NT2/D1 (cell line): ENCODE data around the gene SUB1.

ENCODE experiments used
- DNase-seq: peaks from one replicate; pipeline ENCODE4 v3.0.0-alpha.2; 2011; ENCODE audit warnings: low read depth, low spot score
- H3K27me3 ChIP-seq: 2 replicates; pipeline ENCODE4 v1.6.0; 2011; ENCODE audit warnings: mild to moderate bottlenecking; ENCODE audit not compliant: insufficient read length, insufficient read depth
- H3K36me3 ChIP-seq: 2 replicates; pipeline ENCODE4 v1.6.1; 2011; ENCODE audit warnings: mild to moderate bottlenecking, low read length, mixed read lengths; ENCODE audit not compliant: insufficient read depth, insufficient read length
- H3K4me1 ChIP-seq: 2 replicates; pipeline ENCODE4 v1.5.1; 2011; ENCODE audit not compliant: insufficient read depth, insufficient read length
- H3K4me3 ChIP-seq: 2 replicates; pipeline ENCODE4 v1.5.1; 2011; ENCODE audit warnings: low read depth; ENCODE audit not compliant: insufficient read length
- H3K9ac ChIP-seq: 2 replicates; pipeline ENCODE4 v1.6.0; 2011; ENCODE audit warnings: low read depth; ENCODE audit not compliant: insufficient read length
- H3K9me3 ChIP-seq: 2 replicates; pipeline ENCODE4 v1.5.1; 2011; ENCODE audit warnings: mild to moderate bottlenecking, low read length; ENCODE audit not compliant: insufficient read depth
- SUZ12 ChIP-seq: IDR thresholded peaks from 2 replicates; pipeline ENCODE4 v1.6.1; 2011; ENCODE audit not compliant: insufficient read length, insufficient read depth; ENCODE audit errors: extremely low read depth
- YY1 ChIP-seq: IDR thresholded peaks from 2 replicates; pipeline ENCODE4 v1.6.1; 2011; ENCODE audit not compliant: insufficient read length, insufficient read depth
- ZNF274 ChIP-seq: IDR thresholded peaks from 2 replicates; pipeline ENCODE4 v1.6.1; 2011; ENCODE audit warnings: mild to moderate bottlenecking, low read depth, low read length

Gene SUB1

DNA sequence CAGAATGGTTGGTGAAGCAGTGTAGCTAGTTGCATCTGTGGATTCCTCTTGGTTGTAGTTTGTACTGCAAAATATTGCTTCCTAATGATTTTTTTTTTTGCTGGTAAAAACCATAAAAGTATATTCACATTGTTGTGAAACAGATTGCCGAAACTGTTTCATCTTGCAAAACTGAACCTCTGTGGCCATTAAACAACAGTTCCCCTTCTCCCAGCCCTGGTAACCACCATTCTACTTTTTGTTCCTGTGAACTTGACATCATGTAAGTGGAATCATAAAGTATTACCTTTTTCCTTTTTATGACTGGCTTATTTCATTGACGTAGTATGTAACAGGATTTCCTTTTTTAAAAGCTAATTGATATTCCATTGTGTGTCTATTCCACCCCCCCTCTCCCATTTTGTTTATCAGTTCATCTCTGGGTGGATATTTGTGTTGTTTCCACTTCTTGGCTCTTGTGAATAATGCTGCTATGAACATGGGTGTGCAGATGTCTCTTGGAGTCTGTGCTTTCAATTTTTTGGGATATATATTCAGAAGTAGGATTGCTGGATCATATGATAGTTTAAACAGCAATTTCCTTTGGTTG, 11.8 kb downstream of the SUB1 start:
- H3K9me3 ChIP-seq = no peaks in the 10 kb centered on the region
- no peak for DNase-seq
- H3K4me1 ChIP-seq = no peaks in the 10 kb centered on the region
- H3K27me3 ChIP-seq = no peaks in the 10 kb centered on the region
- no peak overlapping the region for H3K4me3 ChIP-seq
- peaks cover 72% of the 10 kb centered on the region for H3K36me3 ChIP-seq
- H3K9ac ChIP-seq = no peak overlapping the region
- TF ChIP-seq YY1 (no peak), SUZ12 (no peak), ZNF274 (no peak)

DNA sequence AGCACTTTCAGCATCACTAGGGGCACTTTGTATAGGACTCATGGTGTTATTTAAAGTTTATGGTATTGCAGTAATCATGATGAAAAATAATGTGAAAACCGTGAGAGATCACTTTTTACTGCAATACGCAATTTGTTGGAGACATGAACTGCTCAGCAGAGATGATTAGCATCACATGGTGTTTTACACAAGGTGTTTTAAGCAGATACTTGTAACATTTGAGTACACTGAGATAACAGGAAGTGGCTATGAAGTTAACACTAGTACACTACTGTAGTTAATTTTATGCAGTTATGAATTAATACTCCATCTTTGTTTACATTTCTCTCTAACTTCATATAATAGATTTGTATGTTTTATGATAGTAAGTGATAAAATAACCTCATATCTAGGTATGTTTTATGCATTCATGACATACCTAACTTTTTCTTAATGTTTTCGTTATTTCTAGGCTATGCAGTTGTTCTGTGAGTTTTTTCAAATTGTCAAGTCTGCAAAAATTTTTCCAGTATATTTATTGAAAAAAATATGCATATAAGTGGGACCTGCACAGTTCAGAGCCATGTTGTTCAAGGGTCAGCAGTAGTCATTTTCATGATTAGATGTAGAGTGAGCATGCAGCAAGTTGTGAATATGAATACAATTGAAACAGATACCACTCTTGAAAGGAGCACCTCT, 13.0 kb downstream of the SUB1 start:
- H3K4me1 ChIP-seq = no peaks in the 10 kb centered on the region

DNA sequence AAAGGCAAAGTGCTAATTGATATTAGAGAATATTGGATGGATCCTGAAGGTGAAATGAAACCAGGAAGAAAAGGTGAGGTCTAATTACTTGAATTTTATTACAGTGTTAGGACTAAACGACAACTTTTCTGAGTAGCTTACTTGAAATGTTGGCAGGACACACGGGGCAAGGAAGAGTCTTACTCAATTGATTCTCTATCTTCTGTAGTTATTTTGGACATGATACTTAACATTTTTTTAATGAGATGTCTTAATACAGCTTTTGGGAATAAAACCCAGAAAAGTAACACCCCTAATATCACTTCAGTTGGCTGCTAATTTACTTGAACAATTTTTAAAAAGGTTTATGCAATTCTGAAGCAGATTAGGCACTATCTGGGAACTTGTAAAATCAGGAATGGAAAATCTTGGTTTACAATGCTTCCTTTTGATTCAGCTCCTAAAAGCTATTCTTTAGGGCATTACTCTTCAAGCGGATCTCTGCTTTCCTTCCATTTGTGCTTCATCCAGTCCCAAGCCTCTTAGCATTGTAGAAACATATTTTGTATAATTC, 13.7 kb downstream of the SUB1 start:
- no peak overlapping the region for H3K4me3 ChIP-seq
- no peak overlapping the region for H3K9ac ChIP-seq
- TF ChIP-seq SUZ12 = no peak
- TF ChIP-seq ZNF274 = no peak
- TF ChIP-seq YY1 = no peak
- no peaks in the 10 kb centered on the region for H3K27me3 ChIP-seq
- peaks cover 62% of the 10 kb centered on the region for H3K36me3 ChIP-seq
- no peak for DNase-seq
- H3K4me1 ChIP-seq = no peaks in the 10 kb centered on the region
- no peaks in the 10 kb centered on the region for H3K9me3 ChIP-seq

More for the DNA sequence above, 13.0 kb downstream of the SUB1 start:
- no peak overlapping the region for H3K9ac ChIP-seq
- no peaks in the 10 kb centered on the region for H3K9me3 ChIP-seq
- no peak for TF ChIP-seq ZNF274
- TF ChIP-seq YY1 = no peak
- TF ChIP-seq SUZ12 = no peak
- no peak for DNase-seq
- no peak overlapping the region for H3K4me3 ChIP-seq
- H3K36me3 ChIP-seq = peaks cover 62% of the 10 kb centered on the region
- H3K27me3 ChIP-seq = no peaks in the 10 kb centered on the region

DNA sequence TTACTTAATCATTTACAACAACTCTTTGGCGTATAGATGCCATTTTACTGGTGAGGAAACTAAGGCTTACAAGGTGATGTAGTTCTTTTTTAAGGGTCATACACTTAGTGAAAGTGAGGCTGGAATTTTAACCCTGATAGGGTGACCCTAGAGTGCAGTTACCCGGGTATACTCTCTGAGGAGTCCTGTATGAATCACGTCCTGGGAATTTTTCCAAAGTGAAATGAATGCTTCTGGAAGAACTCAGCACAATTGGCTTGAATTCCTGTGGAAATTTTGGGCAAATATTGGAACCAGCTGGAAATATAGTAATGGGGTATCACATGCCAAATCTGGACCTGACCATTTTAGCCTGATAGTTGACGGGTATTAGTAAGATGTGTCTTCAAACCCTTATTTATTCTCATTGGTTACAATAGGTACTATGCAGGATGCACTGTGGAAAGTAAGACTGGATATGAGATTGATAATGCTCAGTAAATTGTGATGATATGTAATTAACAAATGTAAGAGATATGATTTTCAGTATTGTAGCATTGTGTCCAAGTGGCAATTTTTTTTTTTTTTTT, 14.8 kb downstream of the SUB1 start:
- no peaks in the 10 kb centered on the region for H3K9me3 ChIP-seq
- no peak for DNase-seq
- no peak overlapping the region for H3K9ac ChIP-seq
- TF ChIP-seq SUZ12 = no peak
- TF ChIP-seq ZNF274 = no peak
- no peak for TF ChIP-seq YY1
- no peak overlapping the region for H3K4me3 ChIP-seq
- no peaks in the 10 kb centered on the region for H3K27me3 ChIP-seq
- no peaks in the 10 kb centered on the region for H3K4me1 ChIP-seq
- H3K36me3 ChIP-seq = peaks cover 57% of the 10 kb centered on the region

DNA sequence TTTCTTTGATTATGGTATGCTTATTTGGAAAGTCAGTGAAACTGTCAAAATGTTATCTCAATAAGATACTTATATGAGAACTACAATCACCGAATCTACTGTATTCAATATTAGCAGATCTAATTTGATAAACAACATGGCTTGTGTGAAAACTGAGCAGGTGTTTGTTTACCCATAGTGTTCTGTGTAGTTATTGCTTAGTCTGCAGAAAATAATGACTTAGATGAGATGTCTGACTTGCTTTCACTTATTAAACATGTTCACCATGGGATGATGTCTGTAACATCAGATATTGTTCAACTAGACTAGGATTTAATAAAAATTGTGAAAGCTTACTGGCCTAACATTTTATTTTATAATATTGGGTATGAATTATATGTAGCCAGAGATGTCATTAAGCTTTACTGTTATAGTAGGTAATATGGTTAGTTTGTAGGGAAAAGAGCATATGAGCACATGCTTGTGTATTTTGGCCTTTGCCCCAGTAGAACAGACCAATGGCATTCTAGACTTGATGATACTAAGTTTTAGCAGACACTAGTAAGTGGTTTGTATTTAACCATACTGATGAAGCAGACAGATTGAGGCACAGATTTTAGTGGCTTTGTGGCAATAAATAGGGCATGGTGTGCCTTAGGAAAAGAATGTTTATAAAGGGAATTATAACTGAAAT, 16.4 kb downstream of the SUB1 start:
- Histone ChIP-seq H3K36me3 (peaks cover 42% of the 10 kb centered on the region), H3K9ac (no peak overlapping the region), H3K27me3 (no peaks in the 10 kb centered on the region), H3K9me3 (no peaks in the 10 kb centered on the region), H3K4me1 (no peaks in the 10 kb centered on the region), H3K4me3 (no peak overlapping the region)
- TF ChIP-seq SUZ12 (no peak), ZNF274 (no peak), YY1 (no peak)
- DNase-seq = no peak

DNA sequence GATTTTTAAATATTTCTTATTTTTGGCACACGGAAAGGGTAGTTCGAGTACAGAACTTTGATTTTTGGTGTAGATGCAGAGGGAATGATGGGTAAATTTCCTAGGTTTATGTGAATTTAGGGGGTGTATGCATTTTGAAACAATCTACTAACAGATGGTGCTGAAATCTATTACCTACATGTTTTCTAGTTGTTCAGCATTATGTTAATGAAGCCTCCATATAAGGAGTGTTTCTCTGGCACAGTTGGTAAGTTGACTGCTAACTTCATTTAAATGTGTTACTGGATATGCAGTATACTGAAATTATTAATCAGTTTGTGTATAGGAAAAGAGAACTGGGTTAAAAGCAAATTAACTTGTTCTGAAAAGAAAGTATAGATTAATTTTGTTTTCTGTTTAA, 17.5 kb downstream of the SUB1 start:
- Histone ChIP-seq H3K9me3 (no peaks in the 10 kb centered on the region), H3K9ac (no peak overlapping the region), H3K4me1 (no peaks in the 10 kb centered on the region), H3K27me3 (no peaks in the 10 kb centered on the region), H3K36me3 (peaks cover 36% of the 10 kb centered on the region), H3K4me3 (no peak overlapping the region)
- DNase-seq = no peak
- no peak for TF ChIP-seq YY1
- no peak for TF ChIP-seq ZNF274
- no peak for TF ChIP-seq SUZ12
